ENCODE data around the gene LMO3.
A peak's percentile ranks its signal among the peaks of the same experiment; 100 is the strongest.

The LMO3 gene

DNA sequence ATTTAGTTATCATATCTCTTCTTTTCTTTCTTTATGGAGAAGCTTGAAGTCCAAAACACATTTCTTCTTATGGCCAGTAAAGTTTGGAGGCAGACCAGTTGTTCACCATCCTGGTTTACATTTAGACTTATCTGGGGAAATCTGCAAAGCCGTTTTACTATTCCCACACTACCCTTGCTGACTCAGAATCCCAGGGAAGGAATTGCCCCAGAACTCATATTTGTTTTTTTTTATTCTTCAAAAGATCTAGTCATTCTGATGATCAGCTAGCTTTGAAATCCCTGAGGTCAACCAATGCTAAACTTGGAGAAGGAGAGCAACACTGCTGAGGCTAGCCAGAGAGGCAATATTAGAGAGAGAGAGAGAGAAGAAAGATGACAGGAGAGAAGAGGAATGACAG lies 12.3 kb upstream of the LMO3 start:
- H4K5ac ChIP-seq (ENCODE audit: low read length) = no peak overlapping the region
- H3K4ac ChIP-seq (ENCODE audit: low read depth, low read length) = no peak overlapping the region
- H3K27ac ChIP-seq (ENCODE audit: low read depth, low read length) = no peak overlapping the region
- no peak overlapping the region for H3K4me2 ChIP-seq (ENCODE audit: low read length)
- no peak overlapping the region for H3K23ac ChIP-seq (ENCODE audit: low read length)
- no peak overlapping the region for H3K56ac ChIP-seq (ENCODE audit: low read length)
- no peaks in the 10 kb centered on the region for H3K79me1 ChIP-seq (ENCODE audit: low read length)
- no peaks in the 10 kb centered on the region for H3K4me1 ChIP-seq (ENCODE audit: control insufficient read depth, low read depth, low read length)
- H3K79me2 ChIP-seq (ENCODE audit: control insufficient read depth, insufficient read depth, low read length) = no peaks in the 10 kb centered on the region
- no peak overlapping the region for H3K18ac ChIP-seq (ENCODE audit: low read length)
- no peak overlapping the region for H2BK15ac ChIP-seq (replicated peaks; ENCODE audit: low read depth)
- no peak overlapping the region for H4K8ac ChIP-seq (ENCODE audit: low read depth, low read length)
- H2AK5ac ChIP-seq (ENCODE audit: low read length) = no peak overlapping the region
- no peaks in the 10 kb centered on the region for H3K36me3 ChIP-seq (ENCODE audit: control insufficient read depth, insufficient read depth, low read length)
- no peak overlapping the region for H3K4me3 ChIP-seq (ENCODE audit: low read length)
- DNase-seq = no peak
- no peaks in the 10 kb centered on the region for H3K27me3 ChIP-seq (ENCODE audit: insufficient read depth, low read length, poor library complexity)
- no peak overlapping the region for H2BK120ac ChIP-seq (ENCODE audit: low read depth, low read length)
- H2BK5ac ChIP-seq (ENCODE audit: low read length) = no peak overlapping the region
- H3K9ac ChIP-seq (ENCODE audit: low read length) = no peak overlapping the region
- WGBS (ENCODE audit: extremely low coverage, insufficient coverage, low lambda C conversion rate) = no CpG with 5 or more reads among the region's 1 CpG

DNA sequence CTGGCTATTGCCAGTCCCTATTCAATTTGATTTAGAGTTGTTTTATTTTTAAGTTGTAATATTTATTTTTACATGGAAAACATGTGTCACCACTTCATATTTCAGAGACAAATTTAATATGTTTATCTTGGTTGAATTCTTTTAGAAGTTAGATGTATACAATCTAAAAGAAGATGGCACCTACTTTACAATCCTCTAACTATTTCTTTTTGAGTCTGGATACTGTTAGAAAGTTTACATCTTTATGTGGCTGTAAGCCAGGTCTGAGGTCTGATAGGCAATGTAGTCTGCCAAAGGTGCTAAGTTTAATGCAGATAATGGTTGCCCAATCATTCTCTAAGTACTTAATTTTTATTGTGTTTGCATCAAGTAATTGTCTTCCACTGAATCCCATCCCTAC lies 7.2 kb upstream of the LMO3 start:
- Histone ChIP-seq H3K18ac (ENCODE audit: low read length) (no peak overlapping the region), H3K36me3 (ENCODE audit: control insufficient read depth, insufficient read depth, low read length) (no peaks in the 10 kb centered on the region), H3K56ac (ENCODE audit: low read length) (no peak overlapping the region), H2BK120ac (ENCODE audit: low read depth, low read length) (no peak overlapping the region), H3K79me1 (ENCODE audit: low read length) (no peaks in the 10 kb centered on the region), H3K4me1 (ENCODE audit: control insufficient read depth, low read depth, low read length) (peaks cover 6% of the 10 kb centered on the region), H2BK15ac (replicated peaks; ENCODE audit: low read depth) (no peak overlapping the region), H3K23ac (ENCODE audit: low read length) (no peak overlapping the region), H4K5ac (ENCODE audit: low read length) (no peak overlapping the region), H2AK5ac (ENCODE audit: low read length) (no peak overlapping the region), H3K79me2 (ENCODE audit: control insufficient read depth, insufficient read depth, low read length) (no peaks in the 10 kb centered on the region), H3K4ac (ENCODE audit: low read depth, low read length) (no peak overlapping the region), H3K27ac (ENCODE audit: low read depth, low read length) (no peak overlapping the region), H2BK5ac (ENCODE audit: low read length) (no peak overlapping the region), H4K8ac (ENCODE audit: low read depth, low read length) (no peak overlapping the region), H3K27me3 (ENCODE audit: insufficient read depth, low read length, poor library complexity) (peaks cover 5% of the 10 kb centered on the region), H3K4me3 (ENCODE audit: low read length) (no peak overlapping the region), H3K9ac (ENCODE audit: low read length) (no peak overlapping the region), H3K4me2 (ENCODE audit: low read length) (no peak overlapping the region)
- no peak for DNase-seq

- H4K8ac ChIP-seq (ENCODE audit: low read depth, low read length) = no peak overlapping the region
- DNase-seq = no peak
- no peak overlapping the region for H3K27ac ChIP-seq (ENCODE audit: low read depth, low read length)
- H2AK5ac ChIP-seq (ENCODE audit: low read length) = no peak overlapping the region
- no peaks in the 10 kb centered on the region for H3K79me2 ChIP-seq (ENCODE audit: control insufficient read depth, insufficient read depth, low read length)
- H3K79me1 ChIP-seq (ENCODE audit: low read length) = no peaks in the 10 kb centered on the region
- no peak overlapping the region for H3K9ac ChIP-seq (ENCODE audit: low read length)
- no peak overlapping the region for H2BK15ac ChIP-seq (replicated peaks; ENCODE audit: low read depth)
- peaks cover 5% of the 10 kb centered on the region for H3K27me3 ChIP-seq (ENCODE audit: insufficient read depth, low read length, poor library complexity)
- no peak overlapping the region for H3K23ac ChIP-seq (ENCODE audit: low read length)
- H3K4ac ChIP-seq (ENCODE audit: low read depth, low read length) = no peak overlapping the region
- H3K18ac ChIP-seq (ENCODE audit: low read length) = no peak overlapping the region
- H2BK5ac ChIP-seq (ENCODE audit: low read length) = no peak overlapping the region
- no peak overlapping the region for H2BK120ac ChIP-seq (ENCODE audit: low read depth, low read length)
- no peaks in the 10 kb centered on the region for H3K36me3 ChIP-seq (ENCODE audit: control insufficient read depth, insufficient read depth, low read length)
- no peak overlapping the region for H3K56ac ChIP-seq (ENCODE audit: low read length)
- no peak overlapping the region for H4K5ac ChIP-seq (ENCODE audit: low read length)
- H3K4me2 ChIP-seq (ENCODE audit: low read length) = no peak overlapping the region
- H3K4me1 ChIP-seq (ENCODE audit: control insufficient read depth, low read depth, low read length) = peaks cover 6% of the 10 kb centered on the region
- no peak overlapping the region for H3K4me3 ChIP-seq (ENCODE audit: low read length)
Measured at GRCh38 chr12:16612647-16613046, 6.7 kb upstream of the LMO3 start.

- H3K79me1 ChIP-seq (ENCODE audit: low read length) = no peaks in the 10 kb centered on the region
- H2BK120ac ChIP-seq (ENCODE audit: low read depth, low read length) = no peak overlapping the region
- no CpG with 5 or more reads among the region's 2 CpGs for WGBS (ENCODE audit: extremely low coverage, insufficient coverage, low lambda C conversion rate)
- H3K27me3 ChIP-seq (ENCODE audit: insufficient read depth, low read length, poor library complexity) = peaks cover 5% of the 10 kb centered on the region
- no peak overlapping the region for H3K4me3 ChIP-seq (ENCODE audit: low read length)
- no peak overlapping the region for H3K56ac ChIP-seq (ENCODE audit: low read length)
- H2AK5ac ChIP-seq (ENCODE audit: low read length) = no peak overlapping the region
- no peak overlapping the region for H3K4me2 ChIP-seq (ENCODE audit: low read length)
- no peak overlapping the region for H4K5ac ChIP-seq (ENCODE audit: low read length)
- no peak for DNase-seq
- H4K8ac ChIP-seq (ENCODE audit: low read depth, low read length) = no peak overlapping the region
- H2BK15ac ChIP-seq (replicated peaks; ENCODE audit: low read depth) = no peak overlapping the region
- H3K4ac ChIP-seq (ENCODE audit: low read depth, low read length) = no peak overlapping the region
- no peak overlapping the region for H3K9ac ChIP-seq (ENCODE audit: low read length)
- H2BK5ac ChIP-seq (ENCODE audit: low read length) = no peak overlapping the region
- H3K4me1 ChIP-seq (ENCODE audit: control insufficient read depth, low read depth, low read length) = peaks cover 6% of the 10 kb centered on the region
- H3K79me2 ChIP-seq (ENCODE audit: control insufficient read depth, insufficient read depth, low read length) = no peaks in the 10 kb centered on the region
- no peak overlapping the region for H3K18ac ChIP-seq (ENCODE audit: low read length)
- no peaks in the 10 kb centered on the region for H3K36me3 ChIP-seq (ENCODE audit: control insufficient read depth, insufficient read depth, low read length)
- no peak overlapping the region for H3K27ac ChIP-seq (ENCODE audit: low read depth, low read length)
- no peak overlapping the region for H3K23ac ChIP-seq (ENCODE audit: low read length)
Measured at GRCh38 chr12:16611146-16611545, 5.2 kb upstream of the LMO3 start.

GRCh38 chr12:16610743-16611142 lies 4.8 kb upstream of the LMO3 start:
- Histone ChIP-seq H3K27me3 (ENCODE audit: insufficient read depth, low read length, poor library complexity) (peaks cover 6% of the 10 kb centered on the region), H3K4me3 (ENCODE audit: low read length) (no peak overlapping the region), H3K79me2 (ENCODE audit: control insufficient read depth, insufficient read depth, low read length) (no peaks in the 10 kb centered on the region), H3K27ac (ENCODE audit: low read depth, low read length) (no peak overlapping the region), H2BK5ac (ENCODE audit: low read length) (no peak overlapping the region), H3K9ac (ENCODE audit: low read length) (no peak overlapping the region), H3K18ac (ENCODE audit: low read length) (no peak overlapping the region), H3K23ac (ENCODE audit: low read length) (no peak overlapping the region), H3K56ac (ENCODE audit: low read length) (no peak overlapping the region), H4K8ac (ENCODE audit: low read depth, low read length) (no peak overlapping the region), H4K5ac (ENCODE audit: low read length) (no peak overlapping the region), H2BK15ac (replicated peaks; ENCODE audit: low read depth) (no peak overlapping the region), H3K4ac (ENCODE audit: low read depth, low read length) (no peak overlapping the region), H3K4me2 (ENCODE audit: low read length) (no peak overlapping the region), H3K36me3 (ENCODE audit: control insufficient read depth, insufficient read depth, low read length) (no peaks in the 10 kb centered on the region), H2BK120ac (ENCODE audit: low read depth, low read length) (no peak overlapping the region), H3K4me1 (ENCODE audit: control insufficient read depth, low read depth, low read length) (peaks cover 7% of the 10 kb centered on the region), H3K79me1 (ENCODE audit: low read length) (no peaks in the 10 kb centered on the region), H2AK5ac (ENCODE audit: low read length) (no peak overlapping the region)
- WGBS (ENCODE audit: extremely low coverage, insufficient coverage, low lambda C conversion rate) = no CpG with 5 or more reads among the region's 1 CpG
- no peak for DNase-seq

GRCh38 chr12:16610001-16610585 lies 4.1 kb upstream of the LMO3 start:
- no peak overlapping the region for H3K4me3 ChIP-seq (ENCODE audit: low read length)
- 100% methylated on average over 1 of the region's 7 CpGs for WGBS (ENCODE audit: extremely low coverage, insufficient coverage, low lambda C conversion rate)
- no peaks in the 10 kb centered on the region for H3K36me3 ChIP-seq (ENCODE audit: control insufficient read depth, insufficient read depth, low read length)

More at GRCh38 chr12:16610001-16610585, 4.1 kb upstream of the LMO3 start:
- no peak overlapping the region for H3K23ac ChIP-seq (ENCODE audit: low read length)
- no peak overlapping the region for H3K4ac ChIP-seq (ENCODE audit: low read depth, low read length)
- no peak overlapping the region for H2BK15ac ChIP-seq (replicated peaks; ENCODE audit: low read depth)
- no peak overlapping the region for H3K9ac ChIP-seq (ENCODE audit: low read length)
- H2AK5ac ChIP-seq (ENCODE audit: low read length) = no peak overlapping the region
- H3K79me2 ChIP-seq (ENCODE audit: control insufficient read depth, insufficient read depth, low read length) = no peaks in the 10 kb centered on the region
- peak; percentile 16 for DNase-seq
- peaks cover 11% of the 10 kb centered on the region for H3K27me3 ChIP-seq (ENCODE audit: insufficient read depth, low read length, poor library complexity)
- peaks cover 9% of the 10 kb centered on the region for H3K4me1 ChIP-seq (ENCODE audit: control insufficient read depth, low read depth, low read length)
- H3K18ac ChIP-seq (ENCODE audit: low read length) = no peak overlapping the region
- H3K27ac ChIP-seq (ENCODE audit: low read depth, low read length) = no peak overlapping the region
- H2BK120ac ChIP-seq (ENCODE audit: low read depth, low read length) = no peak overlapping the region
- H3K56ac ChIP-seq (ENCODE audit: low read length) = no peak overlapping the region
- no peak overlapping the region for H4K5ac ChIP-seq (ENCODE audit: low read length)
- no peak overlapping the region for H2BK5ac ChIP-seq (ENCODE audit: low read length)
- H4K8ac ChIP-seq (ENCODE audit: low read depth, low read length) = no peak overlapping the region
- H3K4me2 ChIP-seq (ENCODE audit: low read length) = no peak overlapping the region
- H3K79me1 ChIP-seq (ENCODE audit: low read length) = no peaks in the 10 kb centered on the region
